Sigmoid colon (tissue), 7 donors: ENCODE data around the gene NIP7. TPM values are rescaled to one million over a fixed set of nuclear protein-coding genes. Genes with fewer than 3 reads are reported as not detected.

Experiments
- DNase-seq: peaks from one replicate; pipeline ENCODE4 v3.0.0-alpha.2; 2019
- H3K27ac ChIP-seq, 4 donors: fragments of 200-600 bp; sonication (generic); one replicate each; pipeline ENCODE4 v1.5.1; 2016 to 2019; ENCODE audit warnings: mild to moderate bottlenecking in 1 of 4
- H3K27me3 ChIP-seq, 3 donors: fragments of 200-600 bp; sonication (generic); one replicate each; pipeline ENCODE4 v1.5.1; 2019; ENCODE audit warnings: mild to moderate bottlenecking in 1 of 3
- H3K36me3 ChIP-seq, 4 donors: fragments of 200-600 bp; sonication (generic); one replicate each; pipeline ENCODE4 v1.5.1; 2016 to 2019
- H3K4me1 ChIP-seq, 4 donors: fragments of 200-600 bp; sonication (generic); one replicate each; pipeline ENCODE4 v1.5.1; 2017 to 2019
- H3K4me3 ChIP-seq, 4 donors: fragments of 200-600 bp; sonication (generic); one replicate each; pipeline ENCODE4 v1.5.1; 2017 to 2019; ENCODE audit warnings: mild to moderate bottlenecking in 2 of 4, moderate library complexity in 1 of 4
- H3K9me3 ChIP-seq, 4 donors: fragments of 200-600 bp in 3 of 4; sonication (generic) in 3 of 4; one replicate each; pipeline versions ENCODE4 v1.5.1 to v1.6.1; 2013 to 2019
- CTCF ChIP-seq, 4 experiments: fragments of 450-650 bp in 3 of 4; fragments of 200-600 bp in 1 of 4; IDR thresholded peaks; one replicate each; pipeline ENCODE4 v1.5.1; 2016 to 2019; ENCODE audit warnings: antibody characterized with exemption in 4 of 4, mild to moderate bottlenecking in 3 of 4, moderate library complexity in 2 of 4
- EP300 ChIP-seq, 4 donors: sonication (generic); formaldehyde crosslinking; IDR thresholded peaks; one replicate each; pipeline ENCODE4 v1.6.1; 2017; ENCODE audit warnings: antibody characterized with exemption in 4 of 4
- POLR2A ChIP-seq, 2 donors: fragments of 450-650 bp; IDR thresholded peaks; one replicate each; pipeline ENCODE4 v1.6.1; 2016; ENCODE audit warnings: antibody characterized with exemption in 2 of 2, mild to moderate bottlenecking in 2 of 2, moderate library complexity in 2 of 2
- POLR2AphosphoS5 ChIP-seq, 4 donors: sonication (generic); formaldehyde crosslinking; IDR thresholded peaks; one replicate each; pipeline ENCODE4 v1.6.1; 2017; ENCODE audit warnings: antibody characterized with exemption in 4 of 4
- WGBS, 2 donors: extraction: QIAGEN DNeasy Blood & Tissue Kit; methylation state at CpG; one replicate each; pipeline ENCODE4 v1.1.7; 2013; 5-methylcytosine and 5-hydroxymethylcytosine counted together
- intact Hi-C: fragments of 100-400 bp; cut with DNase I; formaldehyde crosslinking; loops from one replicate; pipeline ENCODE4 v1.15.1; 2023
- polyA plus RNA-seq, 3 donors: library from polyadenylated mRNA; stranded (reverse); fragments of 200-250 nt; gene quantifications; one replicate each; pipeline ENCODE4 v1.2.3, GENCODE V29; 2013
- total RNA-seq, 4 donors: library from RNA; depleted of rRNA; stranded (reverse); fragments of >200 nt; gene quantifications; one replicate each; pipeline ENCODE4 v1.1.0, GENCODE V29; 2016
- donor health status: healthy with polysubstance abuse.
- donor health status: Bipolar disorder and iron deficiency.
- donor health status: healthy.

The NIP7 gene
- total and polyA plus RNA-seq, 7 donors: 6.9 to 23.8 (median 11.4) TPM

GRCh38 chr16:69365901-69366300 is 26.3 kb downstream of the NIP7 start:
- intact Hi-C loops: no loop called here
- Histone ChIP-seq H3K36me3 (peaks cover 31 to 78% (median 52%) of the 10 kb centered on the region in 4 donors), H3K4me3 (no peak overlapping the region), H3K9me3 (no peaks in the 10 kb centered on the region), H3K27ac (no peak overlapping the region), H3K27me3 (no peaks in the 10 kb centered on the region), H3K4me1 (no peaks in the 10 kb centered on the region)
- TF ChIP-seq POLR2A (IDR thresholded peaks at IDR 0.05): no peak
- 88 to 89% methylated on average over 2 of the region's 2 CpGs for WGBS, 2 donors
- no peak for DNase-seq

- H3K4me1 ChIP-seq: no peaks in the 10 kb centered on the region
- no peak overlapping the region for H3K4me3 ChIP-seq
- no peaks in the 10 kb centered on the region for H3K27me3 ChIP-seq
- TF ChIP-seq POLR2A (IDR thresholded peaks at IDR 0.05) (no peak), CTCF (IDR thresholded peaks at IDR 0.05) (no peak), POLR2AphosphoS5 (IDR thresholded peaks at IDR 0.05) (no peak), EP300 (IDR thresholded peaks at IDR 0.05) (no peak)
- H3K9me3 ChIP-seq: no peaks in the 10 kb centered on the region
- H3K36me3 ChIP-seq: peaks cover 31 to 80% (median 54%) of the 10 kb centered on the region in 4 donors
- H3K27ac ChIP-seq: no peak overlapping the region
- DNase-seq: no peak
- WGBS, 2 donors: 92 to 93% methylated on average over 7 of the region's 7 CpGs
- intact Hi-C loops: no loop called here
These were observed 26.9 kb downstream of the NIP7 start for GRCh38 chr16:69366431-69366830.

GRCh38 chr16:69367980-69368379 is 28.4 kb downstream of the NIP7 start:
- intact Hi-C loops: no loop called here
- TF ChIP-seq EP300 (IDR thresholded peaks at IDR 0.05) (no peak), POLR2A (IDR thresholded peaks at IDR 0.05) (no peak), CTCF (IDR thresholded peaks at IDR 0.05) (no peak), POLR2AphosphoS5 (IDR thresholded peaks at IDR 0.05) (no peak)
- no peak for DNase-seq
- no peak overlapping the region for H3K27ac ChIP-seq
- H3K4me1 ChIP-seq: no peaks in the 10 kb centered on the region
- no peaks in the 10 kb centered on the region for H3K27me3 ChIP-seq
- no peak overlapping the region for H3K4me3 ChIP-seq
- 87 to 92% methylated on average over 7 of the region's 7 CpGs for WGBS, 2 donors
- no peaks in the 10 kb centered on the region for H3K9me3 ChIP-seq
- peaks cover 31 to 96% (median 56%) of the 10 kb centered on the region in 4 donors for H3K36me3 ChIP-seq

GRCh38 chr16:69368866-69369265 is 29.3 kb downstream of the NIP7 start:
- H3K4me1 ChIP-seq: no peaks in the 10 kb centered on the region
- H3K9me3 ChIP-seq: no peaks in the 10 kb centered on the region
- peaks cover 27 to 98% (median 56%) of the 10 kb centered on the region in 4 donors for H3K36me3 ChIP-seq
- H3K27me3 ChIP-seq: no peaks in the 10 kb centered on the region
- TF ChIP-seq POLR2A (IDR thresholded peaks at IDR 0.05) (no peak), CTCF (IDR thresholded peaks at IDR 0.05) (no peak), POLR2AphosphoS5 (IDR thresholded peaks at IDR 0.05) (no peak), EP300 (IDR thresholded peaks at IDR 0.05) (no peak)
- intact Hi-C loops: no loop called here
- no peak overlapping the region for H3K4me3 ChIP-seq
- H3K27ac ChIP-seq: no peak overlapping the region
- 91 to 94% methylated on average over 4 of the region's 4 CpGs for WGBS, 2 donors
- no peak for DNase-seq

- intact Hi-C loops: no loop called here
- no peak for TF ChIP-seq EP300 (IDR thresholded peaks at IDR 0.05)
- no peak for TF ChIP-seq POLR2A (IDR thresholded peaks at IDR 0.05)
- TF ChIP-seq CTCF (IDR thresholded peaks at IDR 0.05): no peak
- no peak for TF ChIP-seq POLR2AphosphoS5 (IDR thresholded peaks at IDR 0.05)
- peaks cover 17 to 74% (median 37%) of the 10 kb centered on the region in 4 donors for H3K36me3 ChIP-seq
These were observed 32.0 kb downstream of the NIP7 start for GRCh38 chr16:69371564-69371963.

More at GRCh38 chr16:69371564-69371963, 32.0 kb downstream of the NIP7 start:
- no peak overlapping the region for H3K27ac ChIP-seq
- H3K27me3 ChIP-seq: no peaks in the 10 kb centered on the region
- WGBS, 2 donors: 66 to 91% methylated on average over 2 of the region's 2 CpGs
- H3K4me3 ChIP-seq: no peak overlapping the region
- DNase-seq: no peak
- no peaks in the 10 kb centered on the region for H3K4me1 ChIP-seq
- no peaks in the 10 kb centered on the region for H3K9me3 ChIP-seq
